ENCODE measurements around the gene MPHOSPH8. TPM values are rescaled to one million over a fixed set of nuclear protein-coding genes. Genes with fewer than 3 reads are reported as not detected.
"Not testable (repeated sequence)": the region's sequence is repeated elsewhere in the genome, so short reads cannot be mapped to it uniquely, and the experiment has no call there.

MPHOSPH8 gene
- total RNA-seq, 2 donors from 2014 or later, result 58.3 to 59.3 TPM

- no peak overlapping the region for H3K4me3 Mint-ChIP-seq
- DNase-seq, result no peak
- H3K4me1 Mint-ChIP-seq (ENCODE audit: low read depth), result peaks cover 4% of the 10 kb centered on the region
- H3K36me3 Mint-ChIP-seq (ENCODE audit: insufficient read depth in 2 of 2), result peaks cover 5 to 21% of the 10 kb centered on the region in 2 donors
- no peak for ATAC-seq (replicated peaks in 1 of 2)
- peaks cover 25% of the 10 kb centered on the region for H3K27me3 Mint-ChIP-seq (ENCODE audit: low read depth)
- peaks cover 2 to 3% of the 10 kb centered on the region in 2 donors for H3K9me3 Mint-ChIP-seq
- H3K27ac Mint-ChIP-seq, result no peak overlapping the region
Measured at GRCh38 chr13:19605161-19605955, 28.1 kb upstream of the MPHOSPH8 start.

GRCh38 chr13:19606152-19606551, 27.3 kb upstream of the MPHOSPH8 start:
- Mint-ChIP-seq H3K36me3 (ENCODE audit: insufficient read depth in 2 of 2) (peaks cover 5 to 21% of the 10 kb centered on the region in 2 donors), H3K27me3 (ENCODE audit: low read depth) (peaks cover 25% of the 10 kb centered on the region), H3K9me3 (peaks cover 2 to 3% of the 10 kb centered on the region in 2 donors), H3K27ac (no peak overlapping the region), H3K4me3 (no peak overlapping the region), H3K4me1 (ENCODE audit: low read depth) (peaks cover 4% of the 10 kb centered on the region)
- DNase-seq, result no peak
- ATAC-seq (replicated peaks in 1 of 2), result no peak

GRCh38 chr13:19606737-19607136, 26.7 kb upstream of the MPHOSPH8 start:
- H3K4me3 Mint-ChIP-seq, result no peak overlapping the region
- H3K9me3 Mint-ChIP-seq, result peaks cover 2 to 3% of the 10 kb centered on the region in 2 donors
- H3K27ac Mint-ChIP-seq, result no peak overlapping the region
- peaks cover 4% of the 10 kb centered on the region for H3K4me1 Mint-ChIP-seq (ENCODE audit: low read depth)
- no peak for DNase-seq
- H3K27me3 Mint-ChIP-seq (ENCODE audit: low read depth), result peaks cover 25% of the 10 kb centered on the region
- peaks cover 5 to 21% of the 10 kb centered on the region in 2 donors for H3K36me3 Mint-ChIP-seq (ENCODE audit: insufficient read depth in 2 of 2)
- no peak for ATAC-seq (replicated peaks in 1 of 2)

GRCh38 chr13:19607523-19608078, 25.9 kb upstream of the MPHOSPH8 start:
- H3K9me3 Mint-ChIP-seq, result peaks cover 2 to 3% of the 10 kb centered on the region in 2 donors
- peaks cover 4% of the 10 kb centered on the region for H3K4me1 Mint-ChIP-seq (ENCODE audit: low read depth)
- peaks cover 24% of the 10 kb centered on the region for H3K27me3 Mint-ChIP-seq (ENCODE audit: low read depth)
- DNase-seq (no peak), ATAC-seq (replicated peaks in 1 of 2) (no peak)
- no peak overlapping the region for H3K27ac Mint-ChIP-seq
- H3K4me3 Mint-ChIP-seq, result no peak overlapping the region
- H3K36me3 Mint-ChIP-seq (ENCODE audit: insufficient read depth in 2 of 2), result peaks cover 5 to 21% of the 10 kb centered on the region in 2 donors

GRCh38 chr13:19618977-19619376, 14.5 kb upstream of the MPHOSPH8 start:
- ATAC-seq (replicated peaks in 1 of 2), result peak in 1 of 2 donors; percentile 34
- peaks cover 17% of the 10 kb centered on the region for H3K27me3 Mint-ChIP-seq (ENCODE audit: low read depth)
- H3K9me3 Mint-ChIP-seq, result peaks cover 4 to 7% of the 10 kb centered on the region in 2 donors
- peak; percentile 12 to 14 for DNase-seq
- H3K36me3 Mint-ChIP-seq (ENCODE audit: insufficient read depth in 2 of 2), result peaks cover 5% of the 10 kb centered on the region in 2 donors
- H3K4me3 Mint-ChIP-seq, result no peak overlapping the region
- H3K4me1 Mint-ChIP-seq (ENCODE audit: low read depth), result no peaks in the 10 kb centered on the region
- H3K27ac Mint-ChIP-seq, result no peak overlapping the region

- H3K4me1 Mint-ChIP-seq (ENCODE audit: low read depth), result no peaks in the 10 kb centered on the region
Measured at GRCh38 chr13:19622193-19622592, 11.3 kb upstream of the MPHOSPH8 start.

GRCh38 chr13:19624265-19624664, 9.2 kb upstream of the MPHOSPH8 start:
- peaks cover 19% of the 10 kb centered on the region for H3K27me3 Mint-ChIP-seq (ENCODE audit: low read depth)
- H3K9me3 Mint-ChIP-seq, result peaks cover 0 to 2% of the 10 kb centered on the region in 2 donors
- no peak overlapping the region for H3K4me3 Mint-ChIP-seq
- DNase-seq (no peak), ATAC-seq (replicated peaks in 1 of 2) (no peak)
- no peak overlapping the region for H3K27ac Mint-ChIP-seq
- H3K36me3 Mint-ChIP-seq (ENCODE audit: insufficient read depth in 2 of 2), result no peaks in the 10 kb centered on the region
- H3K4me1 Mint-ChIP-seq (ENCODE audit: low read depth), result no peaks in the 10 kb centered on the region

More at GRCh38 chr13:19622193-19622592, 11.3 kb upstream of the MPHOSPH8 start:
- peaks cover 5% of the 10 kb centered on the region in 2 donors for H3K36me3 Mint-ChIP-seq (ENCODE audit: insufficient read depth in 2 of 2)
- H3K27me3 Mint-ChIP-seq (ENCODE audit: low read depth), result peaks cover 19% of the 10 kb centered on the region
- DNase-seq, result no peak
- H3K9me3 Mint-ChIP-seq, result peaks cover 4 to 7% of the 10 kb centered on the region in 2 donors
- ATAC-seq (replicated peaks in 1 of 2), result no peak
- no peak overlapping the region for H3K27ac Mint-ChIP-seq
- H3K4me3 Mint-ChIP-seq, result no peak overlapping the region

GRCh38 chr13:19632915-19633478, 462 bp upstream of the MPHOSPH8 start:
- no peak for ATAC-seq (replicated peaks in 1 of 2)

GRCh38 chr13:19634256-19634740, 839 bp downstream of the MPHOSPH8 start:
- Mint-ChIP-seq H3K27me3 (ENCODE audit: low read depth) (no peaks in the 10 kb centered on the region), H3K9me3 (no peaks in the 10 kb centered on the region)
- DNase-seq, result no peak

More at GRCh38 chr13:19632915-19633478, 462 bp upstream of the MPHOSPH8 start:
- peaks cover 6% of the 10 kb centered on the region in 2 donors for H3K36me3 Mint-ChIP-seq (ENCODE audit: insufficient read depth in 2 of 2)
- DNase-seq, result no peak
- peak overlapping the region; percentile 87 for H3K27ac Mint-ChIP-seq
- no peaks in the 10 kb centered on the region for H3K9me3 Mint-ChIP-seq
- no peaks in the 10 kb centered on the region for H3K27me3 Mint-ChIP-seq (ENCODE audit: low read depth)
- peaks cover 32% of the 10 kb centered on the region for H3K4me1 Mint-ChIP-seq (ENCODE audit: low read depth)
- peak overlapping the region; percentile 96 to 99 for H3K4me3 Mint-ChIP-seq

GRCh38 chr13:19635926-19636325, 2.5 kb downstream of the MPHOSPH8 start:
- Mint-ChIP-seq H3K4me1 (ENCODE audit: low read depth) (peaks cover 40% of the 10 kb centered on the region), H3K4me3 (peak overlapping the region; percentile 96 to 99), H3K36me3 (ENCODE audit: insufficient read depth in 2 of 2) (peaks cover 4 to 10% of the 10 kb centered on the region in 2 donors), H3K27ac (peak overlapping the region; percentile 17)
- not testable (repeated sequence) for ATAC-seq (replicated peaks in 1 of 2); H3K9me3 Mint-ChIP-seq; DNase-seq; H3K27me3 Mint-ChIP-seq (ENCODE audit: low read depth)

More at GRCh38 chr13:19634256-19634740, 839 bp downstream of the MPHOSPH8 start:
- ATAC-seq (replicated peaks in 1 of 2), result no peak
- Mint-ChIP-seq H3K4me3 (peak overlapping the region; percentile 96 to 99), H3K27ac (peak overlapping the region; percentile 100), H3K36me3 (ENCODE audit: insufficient read depth in 2 of 2) (peaks cover 6 to 10% of the 10 kb centered on the region in 2 donors), H3K4me1 (ENCODE audit: low read depth) (peaks cover 40% of the 10 kb centered on the region)

- Mint-ChIP-seq H3K4me3 (no peak overlapping the region), H3K27me3 (ENCODE audit: low read depth) (no peaks in the 10 kb centered on the region), H3K4me1 (ENCODE audit: low read depth) (peaks cover 14% of the 10 kb centered on the region), H3K27ac (peak overlapping the region; percentile 78), H3K9me3 (no peaks in the 10 kb centered on the region), H3K36me3 (ENCODE audit: insufficient read depth in 2 of 2) (peaks cover 5 to 25% of the 10 kb centered on the region in 2 donors)
- no peak for DNase-seq
- no peak for ATAC-seq (replicated peaks in 1 of 2)
Measured at GRCh38 chr13:19643652-19644051, 10.2 kb downstream of the MPHOSPH8 start.

- no peak overlapping the region for H3K4me3 Mint-ChIP-seq
- H3K9me3 Mint-ChIP-seq, result no peaks in the 10 kb centered on the region
- ATAC-seq (replicated peaks in 1 of 2) (no peak), DNase-seq (no peak)
- H3K36me3 Mint-ChIP-seq (ENCODE audit: insufficient read depth in 2 of 2), result peaks cover 6 to 29% of the 10 kb centered on the region in 2 donors
- H3K4me1 Mint-ChIP-seq (ENCODE audit: low read depth), result peaks cover 13% of the 10 kb centered on the region
- H3K27me3 Mint-ChIP-seq (ENCODE audit: low read depth), result no peaks in the 10 kb centered on the region
- no peak overlapping the region for H3K27ac Mint-ChIP-seq
Measured at GRCh38 chr13:19645000-19645399, 11.5 kb downstream of the MPHOSPH8 start.

GRCh38 chr13:19646063-19646462, 12.6 kb downstream of the MPHOSPH8 start:
- H3K9me3 Mint-ChIP-seq, result no peaks in the 10 kb centered on the region
- no peaks in the 10 kb centered on the region for H3K27me3 Mint-ChIP-seq (ENCODE audit: low read depth)
- no peak overlapping the region for H3K4me3 Mint-ChIP-seq
- peaks cover 13% of the 10 kb centered on the region for H3K4me1 Mint-ChIP-seq (ENCODE audit: low read depth)
- ATAC-seq (replicated peaks in 1 of 2), result no peak
- peaks cover 7 to 38% of the 10 kb centered on the region in 2 donors for H3K36me3 Mint-ChIP-seq (ENCODE audit: insufficient read depth in 2 of 2)
- no peak for DNase-seq
- H3K27ac Mint-ChIP-seq, result peak overlapping the region; percentile 81

Measured in activated T-cell treated with anti-CD3 and anti-CD28 coated beads, Interleukin-2, amount 50 U/mL, for 72 hours (primary cell).